ENCODE measurements around the gene CYP46A1.

DNA sequence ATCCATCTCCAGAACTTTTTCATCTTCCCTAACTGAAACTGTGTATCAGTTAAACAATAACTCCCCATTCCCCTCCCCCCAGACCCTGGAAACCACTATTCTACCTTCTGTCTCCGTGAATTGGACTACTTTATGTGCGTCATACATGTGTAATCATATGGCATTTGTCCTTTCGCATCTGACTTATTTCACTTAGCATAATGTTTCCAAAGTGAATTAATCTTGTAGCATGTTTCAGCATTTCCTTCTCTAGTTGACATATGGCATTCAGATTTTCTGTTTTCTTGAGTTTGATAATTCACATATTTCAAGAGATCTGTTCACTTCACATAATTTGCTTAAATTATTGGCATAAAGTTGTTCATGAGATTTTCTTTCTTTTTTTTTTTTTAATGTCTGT lies 9.8 kb downstream of the CYP46A1 start:
- TF ChIP-seq, protein P1, sequence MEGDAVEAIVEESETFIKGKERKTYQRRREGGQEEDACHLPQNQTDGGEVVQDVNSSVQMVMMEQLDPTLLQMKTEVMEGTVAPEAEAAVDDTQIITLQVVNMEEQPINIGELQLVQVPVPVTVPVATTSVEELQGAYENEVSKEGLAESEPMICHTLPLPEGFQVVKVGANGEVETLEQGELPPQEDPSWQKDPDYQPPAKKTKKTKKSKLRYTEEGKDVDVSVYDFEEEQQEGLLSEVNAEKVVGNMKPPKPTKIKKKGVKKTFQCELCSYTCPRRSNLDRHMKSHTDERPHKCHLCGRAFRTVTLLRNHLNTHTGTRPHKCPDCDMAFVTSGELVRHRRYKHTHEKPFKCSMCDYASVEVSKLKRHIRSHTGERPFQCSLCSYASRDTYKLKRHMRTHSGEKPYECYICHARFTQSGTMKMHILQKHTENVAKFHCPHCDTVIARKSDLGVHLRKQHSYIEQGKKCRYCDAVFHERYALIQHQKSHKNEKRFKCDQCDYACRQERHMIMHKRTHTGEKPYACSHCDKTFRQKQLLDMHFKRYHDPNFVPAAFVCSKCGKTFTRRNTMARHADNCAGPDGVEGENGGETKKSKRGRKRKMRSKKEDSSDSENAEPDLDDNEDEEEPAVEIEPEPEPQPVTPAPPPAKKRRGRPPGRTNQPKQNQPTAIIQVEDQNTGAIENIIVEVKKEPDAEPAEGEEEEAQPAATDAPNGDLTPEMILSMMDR (IDR thresholded peaks at IDR 0.05) = no peak
- no peak for TF ChIP-seq POLR2A (IDR thresholded peaks at IDR 0.05)
